HEK293 (cell line): Measurements from ENCODE around the gene FIGN.

Experiments used
- CTCF ChIP-seq: fragments of 450-650 bp; formaldehyde crosslinking; IDR thresholded peaks from 2 replicates; pipeline ENCODE4 v1.5.1; 2016; ENCODE audit warnings: missing biosample characterization, missing genetic modification characterization
- GLIS1 ChIP-seq: fragments of 450-650 bp; formaldehyde crosslinking; IDR thresholded peaks from 2 replicates; pipeline ENCODE4 v1.5.1; 2016; ENCODE audit warnings: missing biosample characterization, missing genetic modification characterization
- YY1 ChIP-seq: fragments of 450-650 bp; formaldehyde crosslinking; IDR thresholded peaks from 2 replicates; pipeline ENCODE4 v1.5.1; 2018; ENCODE audit warnings: missing biosample characterization, missing genetic modification characterization
- ZBTB48 ChIP-seq: fragments of 450-650 bp; formaldehyde crosslinking; IDR thresholded peaks from 2 replicates; pipeline ENCODE4 v1.5.1; 2016; ENCODE audit warnings: missing biosample characterization, missing genetic modification characterization
- ZNF311 ChIP-seq: fragments of 450-650 bp; formaldehyde crosslinking; IDR thresholded peaks from 2 replicates; pipeline ENCODE4 v1.5.1; 2017; ENCODE audit warnings: missing biosample characterization, missing genetic modification characterization, borderline replicate concordance
- ZNF48 ChIP-seq: fragments of 450-650 bp; formaldehyde crosslinking; IDR thresholded peaks from 2 replicates; pipeline ENCODE4 v1.5.1; 2016; ENCODE audit warnings: missing biosample characterization, missing genetic modification characterization
- ZNF639 ChIP-seq: fragments of 450-650 bp; formaldehyde crosslinking; IDR thresholded peaks from 2 replicates; pipeline ENCODE4 v1.5.1; 2016; ENCODE audit warnings: missing biosample characterization, missing genetic modification characterization
- ZNF654 ChIP-seq: fragments of 450-650 bp; formaldehyde crosslinking; IDR thresholded peaks from 2 replicates; pipeline ENCODE4 v1.5.1; 2016; ENCODE audit warnings: low read depth, missing biosample characterization, missing genetic modification characterization
- TF ChIP-seq, protein P1 (sequence below): fragments of 450-650 bp; formaldehyde crosslinking; IDR thresholded peaks from 2 replicates; pipeline ENCODE4 v1.5.1; 2016; ENCODE audit warnings: missing biosample characterization, missing genetic modification characterization

- TF ChIP-seq CTCF: no peak
- no peak for TF ChIP-seq GLIS1
- TF ChIP-seq ZNF48 (tag by site-specific recombination): no peak
- no peak for TF ChIP-seq ZNF639 (tag by site-specific recombination)
- TF ChIP-seq ZNF654 (tag by site-specific recombination): no peak
- TF ChIP-seq YY1 (tag by site-specific recombination): no peak
- no peak for TF ChIP-seq ZNF311 (tag by site-specific recombination)
- TF ChIP-seq ZBTB48 (tag by site-specific recombination): no peak
- TF ChIP-seq, protein P1, sequence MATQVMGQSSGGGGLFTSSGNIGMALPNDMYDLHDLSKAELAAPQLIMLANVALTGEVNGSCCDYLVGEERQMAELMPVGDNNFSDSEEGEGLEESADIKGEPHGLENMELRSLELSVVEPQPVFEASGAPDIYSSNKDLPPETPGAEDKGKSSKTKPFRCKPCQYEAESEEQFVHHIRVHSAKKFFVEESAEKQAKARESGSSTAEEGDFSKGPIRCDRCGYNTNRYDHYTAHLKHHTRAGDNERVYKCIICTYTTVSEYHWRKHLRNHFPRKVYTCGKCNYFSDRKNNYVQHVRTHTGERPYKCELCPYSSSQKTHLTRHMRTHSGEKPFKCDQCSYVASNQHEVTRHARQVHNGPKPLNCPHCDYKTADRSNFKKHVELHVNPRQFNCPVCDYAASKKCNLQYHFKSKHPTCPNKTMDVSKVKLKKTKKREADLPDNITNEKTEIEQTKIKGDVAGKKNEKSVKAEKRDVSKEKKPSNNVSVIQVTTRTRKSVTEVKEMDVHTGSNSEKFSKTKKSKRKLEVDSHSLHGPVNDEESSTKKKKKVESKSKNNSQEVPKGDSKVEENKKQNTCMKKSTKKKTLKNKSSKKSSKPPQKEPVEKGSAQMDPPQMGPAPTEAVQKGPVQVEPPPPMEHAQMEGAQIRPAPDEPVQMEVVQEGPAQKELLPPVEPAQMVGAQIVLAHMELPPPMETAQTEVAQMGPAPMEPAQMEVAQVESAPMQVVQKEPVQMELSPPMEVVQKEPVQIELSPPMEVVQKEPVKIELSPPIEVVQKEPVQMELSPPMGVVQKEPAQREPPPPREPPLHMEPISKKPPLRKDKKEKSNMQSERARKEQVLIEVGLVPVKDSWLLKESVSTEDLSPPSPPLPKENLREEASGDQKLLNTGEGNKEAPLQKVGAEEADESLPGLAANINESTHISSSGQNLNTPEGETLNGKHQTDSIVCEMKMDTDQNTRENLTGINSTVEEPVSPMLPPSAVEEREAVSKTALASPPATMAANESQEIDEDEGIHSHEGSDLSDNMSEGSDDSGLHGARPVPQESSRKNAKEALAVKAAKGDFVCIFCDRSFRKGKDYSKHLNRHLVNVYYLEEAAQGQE (tag by site-specific recombination): no peak
Measured at GRCh38 chr2:163729636-163730273, 6.1 kb downstream of the FIGN start.
